GM10266 (cell line): Measurements from ENCODE around the gene CARS2.

ENCODE experiments used
- DNase-seq: peaks from one replicate; pipeline ENCODE4 v3.0.0; 2012; ENCODE audit errors: extremely low spot score
- TF ChIP-seq, protein P1 (sequence below): IDR thresholded peaks from 2 replicates; pipeline ENCODE4 v1.5.1; 2012; ENCODE audit warnings: mild to moderate bottlenecking, low read depth; ENCODE audit not compliant: control insufficient read depth, insufficient read depth; ENCODE audit errors: missing control alignments

The CARS2 gene

DNA sequence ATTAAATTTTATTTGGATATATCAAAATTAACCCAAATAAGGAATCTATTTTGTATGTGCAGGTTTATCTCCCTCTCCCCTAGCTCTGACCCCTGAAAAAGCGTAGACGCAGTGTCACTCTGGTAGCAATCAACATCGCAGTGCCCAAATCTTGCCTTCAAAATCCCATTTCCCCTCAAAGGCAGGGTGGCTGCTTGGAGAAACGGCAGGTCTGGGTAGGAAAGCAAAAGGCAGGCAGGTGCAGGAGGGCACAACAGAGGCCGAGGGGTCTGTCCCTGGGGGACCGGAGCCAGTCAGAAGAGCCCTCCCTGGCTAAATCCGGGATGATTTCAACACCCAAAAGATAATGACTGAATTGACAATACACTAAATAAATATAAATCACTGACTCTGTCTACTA lies 48.7 kb downstream of the CARS2 start:
- DNase-seq = no peak

DNA sequence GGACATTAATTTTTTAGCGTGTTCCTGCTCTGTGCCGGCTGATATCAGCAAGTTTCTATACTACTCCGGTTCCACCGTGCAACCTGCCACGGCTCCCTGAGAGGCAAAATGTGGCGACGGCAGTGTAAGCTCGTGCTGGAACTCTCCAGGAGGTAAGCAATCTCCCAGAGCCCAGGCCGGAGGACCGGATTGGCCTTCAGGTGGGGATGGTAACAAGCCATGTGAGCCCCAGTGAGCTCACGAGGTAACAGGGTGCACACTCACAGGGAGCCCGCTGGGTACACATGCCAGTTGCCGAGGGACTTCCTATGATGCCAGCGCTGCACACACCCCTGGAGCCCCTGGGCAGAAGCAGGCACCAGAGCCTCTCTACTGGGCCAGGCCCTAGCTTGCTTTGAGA lies 52.1 kb downstream of the CARS2 start:
- TF ChIP-seq, protein P1, sequence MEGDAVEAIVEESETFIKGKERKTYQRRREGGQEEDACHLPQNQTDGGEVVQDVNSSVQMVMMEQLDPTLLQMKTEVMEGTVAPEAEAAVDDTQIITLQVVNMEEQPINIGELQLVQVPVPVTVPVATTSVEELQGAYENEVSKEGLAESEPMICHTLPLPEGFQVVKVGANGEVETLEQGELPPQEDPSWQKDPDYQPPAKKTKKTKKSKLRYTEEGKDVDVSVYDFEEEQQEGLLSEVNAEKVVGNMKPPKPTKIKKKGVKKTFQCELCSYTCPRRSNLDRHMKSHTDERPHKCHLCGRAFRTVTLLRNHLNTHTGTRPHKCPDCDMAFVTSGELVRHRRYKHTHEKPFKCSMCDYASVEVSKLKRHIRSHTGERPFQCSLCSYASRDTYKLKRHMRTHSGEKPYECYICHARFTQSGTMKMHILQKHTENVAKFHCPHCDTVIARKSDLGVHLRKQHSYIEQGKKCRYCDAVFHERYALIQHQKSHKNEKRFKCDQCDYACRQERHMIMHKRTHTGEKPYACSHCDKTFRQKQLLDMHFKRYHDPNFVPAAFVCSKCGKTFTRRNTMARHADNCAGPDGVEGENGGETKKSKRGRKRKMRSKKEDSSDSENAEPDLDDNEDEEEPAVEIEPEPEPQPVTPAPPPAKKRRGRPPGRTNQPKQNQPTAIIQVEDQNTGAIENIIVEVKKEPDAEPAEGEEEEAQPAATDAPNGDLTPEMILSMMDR = no peak
- no peak for DNase-seq

More for the DNA sequence above, 48.7 kb downstream of the CARS2 start:
- TF ChIP-seq, protein P1 = no peak

DNA sequence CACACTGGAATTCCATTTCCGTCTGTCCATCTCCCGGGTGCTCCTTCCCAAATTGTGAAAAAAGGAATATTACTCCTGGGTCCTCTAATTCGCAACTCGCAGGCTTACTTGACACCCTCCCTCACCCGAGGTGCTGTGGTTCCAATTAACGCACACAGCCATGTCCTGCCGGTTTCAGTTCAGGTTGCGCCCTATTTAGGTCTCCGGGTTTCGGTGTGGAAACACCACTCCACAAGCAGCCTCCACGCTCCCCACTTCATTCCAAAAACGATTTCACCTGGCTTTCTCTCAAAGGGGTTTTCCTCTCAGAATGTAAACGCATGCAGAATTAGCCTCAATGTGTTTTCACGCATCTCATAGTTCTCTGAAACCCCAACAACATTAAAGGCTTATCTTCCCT lies 52.6 kb downstream of the CARS2 start:
- TF ChIP-seq, protein P1 = no peak
- DNase-seq = no peak

DNA sequence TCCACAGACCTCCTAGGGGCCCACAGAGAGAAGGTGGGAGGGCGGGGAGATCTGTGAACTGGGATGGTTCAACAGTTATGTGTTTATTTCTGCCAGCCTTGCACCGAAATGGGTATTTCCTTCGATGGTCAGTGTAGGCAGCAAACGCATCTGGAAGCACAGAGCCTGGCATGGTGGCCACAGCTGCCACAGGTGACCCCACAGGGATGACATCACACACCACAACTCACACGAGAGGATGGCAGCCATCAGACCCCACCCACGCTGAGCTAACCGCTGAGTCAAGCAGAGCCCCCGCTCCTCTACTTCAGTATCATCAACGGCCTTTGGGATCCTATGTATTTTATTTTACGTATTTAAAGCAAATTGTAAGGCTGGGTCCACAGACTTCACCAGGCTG lies 53.2 kb downstream of the CARS2 start:
- TF ChIP-seq, protein P1 = no peak
- no peak for DNase-seq

DNA sequence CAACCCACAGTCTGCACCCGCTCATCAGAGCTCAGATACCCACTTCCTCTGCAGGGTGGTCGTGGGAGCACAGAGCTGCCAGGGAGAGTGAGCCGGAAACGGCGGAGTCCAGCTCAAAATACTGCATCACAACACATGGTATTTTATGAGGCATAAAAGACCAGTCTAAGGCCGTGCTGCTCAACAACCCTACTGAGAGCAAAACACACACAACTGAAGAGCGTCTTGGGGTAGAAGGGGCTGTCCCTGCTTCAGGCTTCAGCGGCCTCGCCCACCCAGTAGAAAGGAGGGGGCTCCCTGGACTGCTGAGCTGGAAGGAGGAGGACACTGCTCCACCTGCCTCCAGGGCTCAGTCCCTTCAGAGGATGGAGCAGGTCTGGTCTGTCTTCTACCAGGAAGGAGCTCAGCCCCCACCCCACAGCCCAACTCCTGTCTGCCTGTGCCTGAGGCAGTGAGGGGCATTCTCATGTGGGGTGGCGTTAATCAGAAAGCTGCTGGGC lies 53.6 kb downstream of the CARS2 start:
- no peak for DNase-seq
- TF ChIP-seq, protein P1 = no peak

- TF ChIP-seq, protein P1 = no peak
- no peak for DNase-seq
These were observed 54.1 kb downstream of the CARS2 start for GRCh38 chr13:110651726-110652230.

DNA sequence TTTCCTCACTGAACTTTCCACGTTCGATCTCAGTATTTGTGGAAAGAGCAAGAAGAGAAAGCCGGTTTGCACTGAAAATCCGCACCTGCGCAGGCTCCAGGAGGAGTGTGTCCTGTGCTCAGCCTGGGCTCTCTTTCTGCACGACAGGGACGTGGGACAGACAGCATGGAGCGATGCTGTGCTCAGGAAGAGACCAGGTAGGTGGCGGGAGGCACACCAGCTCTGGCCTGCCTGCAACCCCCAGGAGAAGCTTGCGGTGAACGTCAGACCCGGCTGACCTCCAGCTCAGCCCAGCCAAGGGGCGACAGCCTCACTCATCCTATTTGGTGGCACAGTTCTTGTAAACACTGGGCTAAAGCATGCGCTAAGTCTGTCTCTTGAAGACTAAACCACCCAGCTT lies 54.6 kb downstream of the CARS2 start:
- TF ChIP-seq, protein P1 = no peak
- no peak for DNase-seq
